RWPE2 (cell line): Measurements from ENCODE around the gene PRKD2.

Source experiments
- ATAC-seq: fragments of 200-7000 bp; cut with Tn5 transposase; 3 replicates; pipeline ENCODE4 v1.9.1; 2021; ENCODE audit warnings: low read depth
- DNase-seq: peaks from one replicate; pipeline ENCODE4 v3.0.0-alpha.2; 2020; ENCODE audit warnings: low spot score
- H3K27ac ChIP-seq: fragments of 450-650 bp; 2 replicates; pipeline ENCODE4 v1.5.1; 2017; ENCODE audit warnings: mild to moderate bottlenecking; ENCODE audit not compliant: poor library complexity, severe bottlenecking
- H3K27me3 ChIP-seq: fragments of 250-450 bp; sonication (Bioruptor Pico); 2 replicates; pipeline ENCODE4 v1.5.1; 2021; ENCODE audit warnings: mild to moderate bottlenecking, moderate library complexity; ENCODE audit not compliant: insufficient read depth, poor library complexity, severe bottlenecking
- H3K36me3 ChIP-seq: fragments of 250-450 bp; sonication (Bioruptor Pico); 2 replicates; pipeline ENCODE4 v1.5.1; 2020; ENCODE audit warnings: low read depth, mild to moderate bottlenecking, moderate library complexity
- H3K4me1 ChIP-seq: fragments of 250-450 bp; sonication (Bioruptor Pico); 2 replicates; pipeline ENCODE4 v1.5.1; 2021; ENCODE audit warnings: mild to moderate bottlenecking, moderate library complexity; ENCODE audit not compliant: insufficient read depth, poor library complexity, severe bottlenecking
- H3K4me3 ChIP-seq: fragments of 250-450 bp; sonication (Bioruptor Pico); 2 replicates; pipeline ENCODE4 v1.5.1; 2021; ENCODE audit warnings: mild to moderate bottlenecking, moderate library complexity; ENCODE audit not compliant: severe bottlenecking
- H3K9me3 ChIP-seq: fragments of 250-450 bp; sonication (Bioruptor Pico); 2 replicates; pipeline ENCODE4 v1.5.1; 2021; ENCODE audit warnings: mild to moderate bottlenecking, moderate library complexity; ENCODE audit not compliant: severe bottlenecking
- TF ChIP-seq, protein P1 (sequence below): fragments of 450-650 bp; IDR thresholded peaks from one replicate; pipeline ENCODE4 v1.5.1; 2017; ENCODE audit warnings: mild to moderate bottlenecking, moderate library complexity; ENCODE audit not compliant: poor library complexity, severe bottlenecking

Gene PRKD2

DNA sequence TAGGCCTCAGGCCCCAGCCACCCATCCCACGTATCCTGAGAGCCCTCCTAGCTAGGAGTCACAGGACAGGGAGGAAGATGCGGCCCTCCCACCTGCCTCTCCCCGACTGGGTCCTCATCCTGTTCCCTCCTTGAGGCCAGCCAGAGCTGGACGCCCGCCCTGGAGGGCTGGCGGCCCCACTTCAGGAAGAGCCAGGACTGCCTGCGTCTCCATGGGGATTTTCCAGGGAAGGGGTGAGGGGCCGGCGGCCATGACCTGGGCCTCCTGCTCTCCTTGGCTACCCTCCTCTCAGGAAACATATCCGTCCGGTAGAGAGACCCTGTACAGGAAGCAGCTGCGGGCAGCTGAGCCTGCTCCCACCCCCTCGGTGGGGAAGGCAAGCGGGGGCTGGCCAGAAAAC is 11.3 kb upstream of the PRKD2 start:
- no peaks in the 10 kb centered on the region for H3K9me3 ChIP-seq
- H3K36me3 ChIP-seq, result peaks cover 88% of the 10 kb centered on the region
- H3K4me3 ChIP-seq, result no peak overlapping the region
- ATAC-seq (no peak), DNase-seq (no peak)
- peaks cover 9% of the 10 kb centered on the region for H3K4me1 ChIP-seq
- TF ChIP-seq, protein P1, sequence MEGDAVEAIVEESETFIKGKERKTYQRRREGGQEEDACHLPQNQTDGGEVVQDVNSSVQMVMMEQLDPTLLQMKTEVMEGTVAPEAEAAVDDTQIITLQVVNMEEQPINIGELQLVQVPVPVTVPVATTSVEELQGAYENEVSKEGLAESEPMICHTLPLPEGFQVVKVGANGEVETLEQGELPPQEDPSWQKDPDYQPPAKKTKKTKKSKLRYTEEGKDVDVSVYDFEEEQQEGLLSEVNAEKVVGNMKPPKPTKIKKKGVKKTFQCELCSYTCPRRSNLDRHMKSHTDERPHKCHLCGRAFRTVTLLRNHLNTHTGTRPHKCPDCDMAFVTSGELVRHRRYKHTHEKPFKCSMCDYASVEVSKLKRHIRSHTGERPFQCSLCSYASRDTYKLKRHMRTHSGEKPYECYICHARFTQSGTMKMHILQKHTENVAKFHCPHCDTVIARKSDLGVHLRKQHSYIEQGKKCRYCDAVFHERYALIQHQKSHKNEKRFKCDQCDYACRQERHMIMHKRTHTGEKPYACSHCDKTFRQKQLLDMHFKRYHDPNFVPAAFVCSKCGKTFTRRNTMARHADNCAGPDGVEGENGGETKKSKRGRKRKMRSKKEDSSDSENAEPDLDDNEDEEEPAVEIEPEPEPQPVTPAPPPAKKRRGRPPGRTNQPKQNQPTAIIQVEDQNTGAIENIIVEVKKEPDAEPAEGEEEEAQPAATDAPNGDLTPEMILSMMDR, result no peak
- no peak overlapping the region for H3K27ac ChIP-seq
- no peaks in the 10 kb centered on the region for H3K27me3 ChIP-seq

DNA sequence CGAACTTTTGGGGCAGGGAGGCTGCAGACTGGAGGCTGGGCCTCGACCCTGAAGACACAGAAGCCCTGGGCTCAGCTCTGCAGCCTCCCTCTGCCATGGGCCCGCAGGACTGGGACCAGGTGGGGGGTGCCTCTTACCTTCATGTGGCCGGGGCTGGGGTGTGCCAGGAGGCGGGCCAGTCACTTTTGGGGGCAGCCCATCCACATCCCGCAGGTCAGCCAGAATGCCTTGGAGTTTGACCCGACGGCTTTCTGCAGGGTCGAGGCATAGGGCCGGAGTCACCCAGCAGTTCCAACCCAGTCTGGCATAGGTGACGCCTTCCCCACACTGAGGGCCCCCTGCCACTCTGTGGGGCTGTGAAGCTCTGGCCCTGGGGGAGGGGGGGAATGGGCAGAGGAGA is 10.8 kb upstream of the PRKD2 start:
- Histone ChIP-seq H3K4me3 (no peak overlapping the region), H3K27me3 (no peaks in the 10 kb centered on the region), H3K27ac (no peak overlapping the region), H3K4me1 (peaks cover 9% of the 10 kb centered on the region), H3K36me3 (peaks cover 88% of the 10 kb centered on the region), H3K9me3 (no peaks in the 10 kb centered on the region)
- peak; percentile 69 for DNase-seq
- no peak for ATAC-seq
- TF ChIP-seq, protein P1, result no peak

DNA sequence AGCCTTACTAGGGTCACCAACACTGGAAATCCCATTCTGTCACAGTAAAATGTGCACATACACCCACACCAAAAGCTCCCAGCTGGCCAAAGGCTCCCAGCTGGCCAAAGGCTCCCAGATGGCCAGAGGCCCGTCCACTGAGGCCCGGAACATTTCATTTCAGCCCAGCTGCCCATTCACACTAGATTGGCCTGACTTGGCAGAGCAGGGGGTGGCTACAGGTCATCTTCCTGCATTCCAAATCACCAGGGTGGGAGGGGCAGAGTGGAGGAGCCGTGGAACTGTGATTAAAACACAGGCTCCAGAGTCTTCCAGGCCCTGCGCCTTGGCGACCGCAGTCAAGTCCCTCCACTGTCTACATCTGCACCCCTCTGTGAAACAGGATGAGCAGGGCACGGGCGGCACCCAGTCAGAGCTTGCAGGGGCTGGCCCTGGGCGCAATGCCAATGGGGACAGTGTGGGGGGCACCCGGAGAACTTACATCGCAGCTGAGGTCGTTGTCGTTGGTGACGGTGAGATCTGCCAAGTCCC is 10.1 kb upstream of the PRKD2 start:
- H3K4me3 ChIP-seq, result no peak overlapping the region

DNA sequence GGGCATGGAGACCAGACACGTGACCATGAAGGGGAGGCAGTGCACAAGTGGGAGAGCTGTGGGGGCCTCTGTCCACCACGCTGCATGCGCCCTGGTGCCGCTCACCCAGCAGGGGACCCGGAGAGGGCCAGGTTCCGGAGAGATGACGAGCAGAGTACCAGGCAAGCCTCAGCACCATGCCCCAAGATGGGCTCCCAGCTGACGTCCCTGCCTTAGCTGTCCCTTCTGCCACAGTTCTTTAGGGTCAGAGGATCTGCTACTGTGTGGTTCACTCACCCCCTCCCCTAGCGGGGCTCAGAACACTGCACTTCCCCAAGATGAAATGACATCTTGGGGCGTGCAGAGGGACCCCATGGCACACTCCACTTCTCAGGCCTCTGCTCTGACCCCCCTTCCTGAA is 9.6 kb upstream of the PRKD2 start:
- Histone ChIP-seq H3K4me1 (no peaks in the 10 kb centered on the region), H3K27ac (no peak overlapping the region), H3K9me3 (no peaks in the 10 kb centered on the region), H3K27me3 (no peaks in the 10 kb centered on the region), H3K36me3 (peaks cover 88% of the 10 kb centered on the region), H3K4me3 (no peak overlapping the region)
- TF ChIP-seq, protein P1, result no peak
- DNase-seq (peak; percentile 63), ATAC-seq (no peak)

More for the DNA sequence above, 10.1 kb upstream of the PRKD2 start:
- Histone ChIP-seq H3K27ac (no peak overlapping the region), H3K4me1 (peaks cover 3% of the 10 kb centered on the region), H3K9me3 (no peaks in the 10 kb centered on the region), H3K36me3 (peaks cover 88% of the 10 kb centered on the region), H3K27me3 (no peaks in the 10 kb centered on the region)
- ATAC-seq (no peak), DNase-seq (peak; percentile 51)
- TF ChIP-seq, protein P1, result no peak

- Histone ChIP-seq H3K4me1 (no peaks in the 10 kb centered on the region), H3K4me3 (no peak overlapping the region), H3K27ac (no peak overlapping the region), H3K27me3 (no peaks in the 10 kb centered on the region), H3K9me3 (no peaks in the 10 kb centered on the region), H3K36me3 (peaks cover 86% of the 10 kb centered on the region)
- TF ChIP-seq, protein P1, result no peak
- DNase-seq, result no peak
- ATAC-seq, result no peak
Observed at GRCh38 chr19:46725859-46726393, 9.0 kb upstream of the PRKD2 start.
